Glutamatergic neuron (in vitro differentiated cells): Measurements from ENCODE around the gene NCAPH2. TPM values are rescaled to one million over a fixed set of nuclear protein-coding genes. Genes with fewer than 3 reads are reported as not detected.
A peak's percentile ranks its signal among the peaks of the same experiment; 100 is the strongest.

ENCODE experiments used
- DNase-seq: peaks from one replicate; pipeline ENCODE4 v3.0.0; 2022
- H3K27ac Mint-ChIP-seq: one replicate; pipeline ENCODE4 v1.8.0; 2020; ENCODE audit warnings: mild to moderate bottlenecking, mixed read lengths, inconsistent platforms; ENCODE audit not compliant: unreplicated experiment
- H3K27me3 Mint-ChIP-seq: one replicate; pipeline ENCODE4 v1.8.0; 2020; ENCODE audit warnings: mild to moderate bottlenecking, moderate library complexity, mixed read lengths, inconsistent platforms; ENCODE audit not compliant: unreplicated experiment
- H3K36me3 Mint-ChIP-seq: one replicate; pipeline ENCODE4 v1.8.0; 2020; ENCODE audit warnings: mild to moderate bottlenecking, mixed read lengths, inconsistent platforms; ENCODE audit not compliant: unreplicated experiment
- H3K4me1 Mint-ChIP-seq: one replicate; pipeline ENCODE4 v1.8.0; 2020; ENCODE audit warnings: mild to moderate bottlenecking, low read depth, mixed read lengths, inconsistent platforms; ENCODE audit not compliant: unreplicated experiment
- H3K4me3 Mint-ChIP-seq: one replicate; pipeline ENCODE4 v1.8.0; 2020; ENCODE audit warnings: mild to moderate bottlenecking, mixed read lengths, inconsistent platforms; ENCODE audit not compliant: unreplicated experiment
- H3K9me3 Mint-ChIP-seq: one replicate; pipeline ENCODE4 v1.8.0; 2020; ENCODE audit warnings: mild to moderate bottlenecking, moderate library complexity, mixed read lengths, inconsistent platforms; ENCODE audit not compliant: unreplicated experiment
- CTCF ChIP-seq: fragments of 200-600 bp; sonication (generic); IDR thresholded peaks from one replicate; pipeline ENCODE4 v1.5.0; 2021; ENCODE audit not compliant: partially characterized antibody, unreplicated experiment
- total RNA-seq: library from RNA; stranded (reverse); fragmentation: NEBNext Ultra II Directional; extraction: Animal tissue kit (Norgen Biotek cat#: 25700); gene quantifications from one replicate; pipeline ENCODE4 v1.2.1, GENCODE V29; 2021; ENCODE audit not compliant: unreplicated experiment

The NCAPH2 gene
- total RNA-seq, 1 donor from 2014 or later: 52.9 TPM

- DNase-seq: no peak
- Mint-ChIP-seq H3K9me3 (peaks cover 3% of the 10 kb centered on the region), H3K27me3 (peaks cover 10% of the 10 kb centered on the region), H3K27ac (no peak overlapping the region), H3K4me1 (peaks cover 5% of the 10 kb centered on the region), H3K36me3 (no peaks in the 10 kb centered on the region), H3K4me3 (no peak overlapping the region)
- no peak for TF ChIP-seq CTCF
These were observed 42.7 kb upstream of the NCAPH2 start for GRCh38 chr22:50465066-50465930.

GRCh38 chr22:50467341-50467740 lies 40.7 kb upstream of the NCAPH2 start:
- H3K9me3 Mint-ChIP-seq: peaks cover 2% of the 10 kb centered on the region
- no peak for DNase-seq
- H3K4me3 Mint-ChIP-seq: no peak overlapping the region
- no peak overlapping the region for H3K27ac Mint-ChIP-seq
- H3K27me3 Mint-ChIP-seq: peaks cover 13% of the 10 kb centered on the region
- H3K4me1 Mint-ChIP-seq: peaks cover 13% of the 10 kb centered on the region
- H3K36me3 Mint-ChIP-seq: no peaks in the 10 kb centered on the region
- no peak for TF ChIP-seq CTCF

GRCh38 chr22:50467773-50468440 lies 40.1 kb upstream of the NCAPH2 start:
- DNase-seq: no peak
- Mint-ChIP-seq H3K36me3 (no peaks in the 10 kb centered on the region), H3K27me3 (peaks cover 14% of the 10 kb centered on the region), H3K4me1 (peaks cover 13% of the 10 kb centered on the region), H3K4me3 (no peak overlapping the region), H3K27ac (no peak overlapping the region), H3K9me3 (peaks cover 2% of the 10 kb centered on the region)
- TF ChIP-seq CTCF: no peak

- no peak for TF ChIP-seq CTCF
- H3K4me3 Mint-ChIP-seq: peak overlapping the region; percentile 58
These were observed 39.4 kb upstream of the NCAPH2 start for GRCh38 chr22:50468626-50469025.

More at GRCh38 chr22:50468626-50469025, 39.4 kb upstream of the NCAPH2 start:
- Mint-ChIP-seq H3K9me3 (peaks cover 5% of the 10 kb centered on the region), H3K4me1 (peaks cover 17% of the 10 kb centered on the region), H3K36me3 (no peaks in the 10 kb centered on the region), H3K27ac (peak overlapping the region; percentile 34), H3K27me3 (peaks cover 12% of the 10 kb centered on the region)
- no peak for DNase-seq
